GM23338 (cell line): ENCODE results near the gene EPM2AIP1. TPM values are rescaled to one million over a fixed set of nuclear protein-coding genes. Genes with fewer than 3 reads are reported as not detected.

ENCODE experiments used
- ATAC-seq: fragments of 200-7000 bp; cut with Tn5 transposase; 3 replicates; pipeline ENCODE4 v1.9.1; 2020
- DNase-seq: peaks from one replicate; pipeline ENCODE4 v3.0.0-alpha.2; 2015; ENCODE audit warnings: low spot score
- H2AFZ ChIP-seq: fragments of 200-600 bp; sonication (generic); 2 replicates; pipeline ENCODE4 v1.8.0; 2016; ENCODE audit warnings: antibody characterized with exemption, mild to moderate bottlenecking, moderate library complexity
- H3F3A ChIP-seq: fragments of 200-600 bp; sonication (generic); replicated peaks from 2 replicates; pipeline ENCODE4 v1.8.0; 2017; ENCODE audit warnings: antibody characterized with exemption, mixed run types, low read depth
- H3K27ac ChIP-seq: fragments of 200-600 bp; sonication (generic); 2 replicates; pipeline ENCODE4 v1.6.1; 2016; ENCODE audit warnings: low read depth
- H3K27me3 ChIP-seq: fragments of 200-600 bp; sonication (generic); 2 replicates; pipeline ENCODE4 v1.8.0; 2016; ENCODE audit warnings: mild to moderate bottlenecking, mixed run types, moderate library complexity; ENCODE audit not compliant: insufficient read depth
- H3K36me3 ChIP-seq: fragments of 200-600 bp; sonication (generic); 2 replicates; pipeline ENCODE4 v1.8.0; 2016; ENCODE audit warnings: mild to moderate bottlenecking; ENCODE audit not compliant: insufficient read depth
- H3K4me1 ChIP-seq: fragments of 200-600 bp; sonication (generic); 2 replicates; pipeline ENCODE4 v1.8.0; 2016; ENCODE audit warnings: mild to moderate bottlenecking, moderate library complexity; ENCODE audit not compliant: insufficient read depth
- H3K4me2 ChIP-seq: fragments of 200-600 bp; sonication (generic); 2 replicates; pipeline ENCODE4 v1.7.1; 2017; ENCODE audit warnings: mixed run types
- H3K4me3 ChIP-seq: fragments of 200-600 bp; sonication (generic); 2 replicates; pipeline ENCODE4 v1.6.1; 2016; ENCODE audit warnings: mixed run types
- H3K79me2 ChIP-seq: fragments of 200-600 bp; sonication (generic); replicated peaks from 2 replicates; pipeline ENCODE4 v1.8.0; 2017; ENCODE audit warnings: mild to moderate bottlenecking; ENCODE audit not compliant: insufficient read depth
- H3K9me2 ChIP-seq: fragments of 200-600 bp; sonication (generic); 2 replicates; pipeline ENCODE4 v1.8.0; 2017; ENCODE audit not compliant: insufficient read depth
- H4K20me1 ChIP-seq: fragments of 200-600 bp; sonication (generic); replicated peaks from 2 replicates; pipeline ENCODE4 v1.8.0; 2017; ENCODE audit warnings: mild to moderate bottlenecking; ENCODE audit not compliant: insufficient read depth
- H3K27ac Mint-ChIP-seq: 2 replicates; pipeline ENCODE4 v1.8.0; 2020; ENCODE audit warnings: inconsistent platforms, mild to moderate bottlenecking, moderate library complexity, mixed read lengths
- H3K27me3 Mint-ChIP-seq: 3 replicates; pipeline ENCODE4 v1.8.0; 2022; ENCODE audit warnings: low read depth, mild to moderate bottlenecking, moderate library complexity, mixed read lengths, inconsistent platforms; ENCODE audit not compliant: insufficient read depth, poor library complexity
- H3K36me3 Mint-ChIP-seq: 3 replicates; pipeline ENCODE4 v1.8.0; 2021; ENCODE audit warnings: low read depth, mild to moderate bottlenecking, inconsistent platforms, moderate library complexity, mixed read lengths
- H3K4me1 Mint-ChIP-seq: 3 replicates; pipeline ENCODE4 v1.8.0; 2020; ENCODE audit warnings: mild to moderate bottlenecking, inconsistent platforms, mixed read lengths
- H3K4me3 Mint-ChIP-seq: 3 replicates; pipeline ENCODE4 v1.8.0; 2021; ENCODE audit warnings: moderate library complexity, mild to moderate bottlenecking, inconsistent platforms, mixed read lengths
- H3K9me3 Mint-ChIP-seq: 3 replicates; pipeline ENCODE4 v1.8.0; 2020; ENCODE audit warnings: moderate library complexity, mild to moderate bottlenecking, inconsistent platforms, mixed read lengths
- CTCF ChIP-seq, 2 experiments: fragments of 200-600 bp in 1 of 2; sonication (generic) in 1 of 2; conservative IDR thresholded peaks; 2 replicates each; pipeline versions ENCODE4 v1.5.1 to v1.6.1; 2016 to 2017; ENCODE audit warnings: antibody characterized with exemption in 2 of 2, low read depth in 2 of 2, mild to moderate bottlenecking in 2 of 2, moderate library complexity in 1 of 2
- EZH2 ChIP-seq: fragments of 200-600 bp; sonication (generic); IDR thresholded peaks from one replicate; pipeline ENCODE4 v1.8.0; 2017; ENCODE audit warnings: antibody characterized with exemption, mild to moderate bottlenecking, low read depth; ENCODE audit not compliant: unreplicated experiment
- EZH2phosphoT487 ChIP-seq: fragments of 200-600 bp; sonication (generic); IDR thresholded peaks from one replicate; pipeline ENCODE4 v1.8.1; 2018; ENCODE audit warnings: antibody characterized with exemption; ENCODE audit not compliant: unreplicated experiment
- JUNB ChIP-seq: IDR thresholded peaks from one replicate; pipeline ENCODE4 v1.6.1; 2016; ENCODE audit warnings: antibody characterized with exemption; ENCODE audit not compliant: unreplicated experiment
- POLR2AphosphoS5 ChIP-seq: IDR thresholded peaks from 2 replicates; pipeline ENCODE4 v1.6.1; 2016; ENCODE audit warnings: antibody characterized with exemption, low read depth
- STAT1 ChIP-seq: IDR thresholded peaks from one replicate; pipeline ENCODE4 v1.6.1; 2016; ENCODE audit warnings: antibody characterized with exemption; ENCODE audit not compliant: unreplicated experiment
- polyA plus RNA-seq: library from polyadenylated mRNA; unstranded; fragments of >200 nt; fragmentation: Nextera tagmentation; extraction: Ambion mirVana; gene quantifications from 2 replicates; pipeline ENCODE4 v1.2.1, GENCODE V29; 2016
- total RNA-seq: library from RNA; depleted of rRNA; stranded (reverse); fragments of >200 nt; shearing (Covaris generic); gene quantifications from 2 replicates; pipeline ENCODE4 v1.2.3, GENCODE V29; 2014
- TF ChIP-seq, protein P1 (sequence below): IDR thresholded peaks from one replicate; pipeline ENCODE4 v1.6.1; 2018; ENCODE audit warnings: antibody characterized with exemption; ENCODE audit not compliant: unreplicated experiment

EPM2AIP1 gene
- total and polyA plus RNA-seq, 2 experiments from 2014 or later, result 7.2 to 10.6 TPM

DNA sequence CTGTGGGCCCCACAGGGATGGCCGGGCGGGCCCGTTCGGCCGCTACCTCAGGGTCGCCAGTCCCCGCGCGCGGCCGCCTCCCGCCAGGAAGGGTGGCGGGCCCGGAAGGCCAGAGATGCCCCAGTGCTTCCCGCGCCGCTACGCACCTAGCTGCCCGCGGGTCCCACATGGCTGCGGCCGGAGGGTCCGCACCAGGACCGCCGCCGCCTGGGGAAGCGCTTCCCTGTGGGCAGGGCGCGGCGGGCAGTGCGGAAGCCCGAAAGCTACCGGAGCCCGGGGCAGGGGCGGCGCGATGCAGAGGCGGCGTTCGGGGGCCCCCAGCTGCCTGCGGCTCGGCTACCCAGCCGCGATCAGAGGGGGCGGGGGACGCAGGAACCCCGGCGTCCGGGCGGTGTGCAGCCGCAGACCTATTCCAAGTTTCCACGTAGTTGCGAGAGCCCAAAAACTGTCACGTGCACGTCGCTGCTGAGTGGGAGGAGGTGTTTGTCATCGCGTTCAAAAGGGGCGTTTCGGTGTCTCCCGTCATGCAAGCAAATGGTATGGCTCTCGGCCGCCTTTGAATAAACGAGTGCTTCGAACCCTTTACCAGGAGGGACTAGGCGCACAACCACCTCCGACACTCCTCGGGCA, 48.2 kb downstream of the EPM2AIP1 start, which contains the start of gene TRANK1 (continued):
- no peak for TF ChIP-seq CTCF (conservative IDR thresholded peaks at IDR 0.05; ENCODE audit: low read depth in 2 of 2)
- no peak for TF ChIP-seq EZH2phosphoT487
- TF ChIP-seq, protein P1, sequence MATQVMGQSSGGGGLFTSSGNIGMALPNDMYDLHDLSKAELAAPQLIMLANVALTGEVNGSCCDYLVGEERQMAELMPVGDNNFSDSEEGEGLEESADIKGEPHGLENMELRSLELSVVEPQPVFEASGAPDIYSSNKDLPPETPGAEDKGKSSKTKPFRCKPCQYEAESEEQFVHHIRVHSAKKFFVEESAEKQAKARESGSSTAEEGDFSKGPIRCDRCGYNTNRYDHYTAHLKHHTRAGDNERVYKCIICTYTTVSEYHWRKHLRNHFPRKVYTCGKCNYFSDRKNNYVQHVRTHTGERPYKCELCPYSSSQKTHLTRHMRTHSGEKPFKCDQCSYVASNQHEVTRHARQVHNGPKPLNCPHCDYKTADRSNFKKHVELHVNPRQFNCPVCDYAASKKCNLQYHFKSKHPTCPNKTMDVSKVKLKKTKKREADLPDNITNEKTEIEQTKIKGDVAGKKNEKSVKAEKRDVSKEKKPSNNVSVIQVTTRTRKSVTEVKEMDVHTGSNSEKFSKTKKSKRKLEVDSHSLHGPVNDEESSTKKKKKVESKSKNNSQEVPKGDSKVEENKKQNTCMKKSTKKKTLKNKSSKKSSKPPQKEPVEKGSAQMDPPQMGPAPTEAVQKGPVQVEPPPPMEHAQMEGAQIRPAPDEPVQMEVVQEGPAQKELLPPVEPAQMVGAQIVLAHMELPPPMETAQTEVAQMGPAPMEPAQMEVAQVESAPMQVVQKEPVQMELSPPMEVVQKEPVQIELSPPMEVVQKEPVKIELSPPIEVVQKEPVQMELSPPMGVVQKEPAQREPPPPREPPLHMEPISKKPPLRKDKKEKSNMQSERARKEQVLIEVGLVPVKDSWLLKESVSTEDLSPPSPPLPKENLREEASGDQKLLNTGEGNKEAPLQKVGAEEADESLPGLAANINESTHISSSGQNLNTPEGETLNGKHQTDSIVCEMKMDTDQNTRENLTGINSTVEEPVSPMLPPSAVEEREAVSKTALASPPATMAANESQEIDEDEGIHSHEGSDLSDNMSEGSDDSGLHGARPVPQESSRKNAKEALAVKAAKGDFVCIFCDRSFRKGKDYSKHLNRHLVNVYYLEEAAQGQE, result no peak
- TF ChIP-seq STAT1, result no peak
- no peak for TF ChIP-seq JUNB

- Histone ChIP-seq H4K20me1 (no peaks in the 10 kb centered on the region), H3K4me1 (peaks cover 11% of the 10 kb centered on the region), H3K36me3 (no peaks in the 10 kb centered on the region), H3K4me3 (peak overlapping the region; percentile 70), H2AFZ (peak overlapping the region; percentile 96), H3K4me2 (peak overlapping the region; percentile 96), H3K79me2 (no peaks in the 10 kb centered on the region), H3K27ac (no peak overlapping the region), H3K9me2 (no peaks in the 10 kb centered on the region), H3K27me3 (peaks cover 40% of the 10 kb centered on the region), H3F3A (no peaks in the 10 kb centered on the region)
- H3K27ac Mint-ChIP-seq, result no peak overlapping the region
- ATAC-seq, result peak; percentile 69
- H3K4me3 Mint-ChIP-seq, result peak overlapping the region; percentile 75
- peaks cover 14% of the 10 kb centered on the region for H3K4me1 Mint-ChIP-seq
- H3K9me3 Mint-ChIP-seq, result peaks cover 23% of the 10 kb centered on the region
- H3K27me3 Mint-ChIP-seq, result peaks cover 34% of the 10 kb centered on the region
- peak; percentile 78 for DNase-seq
- TF ChIP-seq JUNB, result no peak
- TF ChIP-seq POLR2AphosphoS5, result 0 out of 2 replicates have a peak, but pooled peaks have one; percentile 12
- peak; percentile 45 for TF ChIP-seq EZH2
- H3K36me3 Mint-ChIP-seq, result peaks cover 20% of the 10 kb centered on the region
These were observed 48.8 kb downstream of the EPM2AIP1 start for GRCh38 chr3:36944012-36944640.
